KOPT-K1 (cell line): ENCODE results near the gene YPEL5.
"Not testable (repeated sequence)": the region's sequence is repeated elsewhere in the genome, so short reads cannot be mapped to it uniquely, and the experiment has no call there.

ENCODE experiments used
- H3K27ac ChIP-seq: fragments of 200-600 bp; sonication (generic); 2 replicates; pipeline ENCODE4 v1.5.1; 2016; ENCODE audit warnings: antibody characterized with exemption, mild to moderate bottlenecking, low read depth, low read length; ENCODE audit not compliant: poor library complexity, severe bottlenecking
- H3K36me3 ChIP-seq: fragments of 200-600 bp; sonication (generic); 2 replicates; pipeline ENCODE4 v1.5.1; 2017; ENCODE audit warnings: antibody characterized with exemption, mild to moderate bottlenecking, low read length, moderate library complexity; ENCODE audit not compliant: insufficient read depth
- H3K9me3 ChIP-seq: fragments of 200-600 bp; sonication (generic); 2 replicates; pipeline ENCODE4 v1.5.1; 2017; ENCODE audit warnings: antibody characterized with exemption, low read length, mild to moderate bottlenecking; ENCODE audit not compliant: insufficient read depth, poor library complexity, severe bottlenecking

Gene YPEL5

GRCh38 chr2:30146337-30147195, at the start of gene YPEL5:
YPEL5 (plus strand) TSS chr2:30147007; CDS start chr2:30156652, 9,645 bp downstream.
- Histone ChIP-seq H3K36me3 (no peaks in the 10 kb centered on the region), H3K9me3 (no peaks in the 10 kb centered on the region), H3K27ac (peak within 1 kb of the TSS; percentile 65)

- no peak overlapping the region for H3K27ac ChIP-seq
- H3K9me3 ChIP-seq = no peaks in the 10 kb centered on the region
- H3K36me3 ChIP-seq = no peaks in the 10 kb centered on the region
These were observed 48.4 kb upstream of the YPEL5 start for GRCh38 chr2:30098266-30099005.

GRCh38 chr2:30099366-30099765, 47.4 kb upstream of the YPEL5 start:
- not testable (repeated sequence) for H3K27ac ChIP-seq, H3K9me3 ChIP-seq, H3K36me3 ChIP-seq

- not testable (repeated sequence) for H3K36me3 ChIP-seq, H3K9me3 ChIP-seq, H3K27ac ChIP-seq
These were observed 46.1 kb upstream of the YPEL5 start for GRCh38 chr2:30100691-30101090.

GRCh38 chr2:30104307-30104706, 42.5 kb upstream of the YPEL5 start:
- H3K27ac ChIP-seq = no peak overlapping the region
- no peaks in the 10 kb centered on the region for H3K36me3 ChIP-seq
- no peaks in the 10 kb centered on the region for H3K9me3 ChIP-seq

- Histone ChIP-seq H3K9me3 (no peaks in the 10 kb centered on the region), H3K36me3 (no peaks in the 10 kb centered on the region), H3K27ac (no peak overlapping the region)
These were observed 41.3 kb upstream of the YPEL5 start for GRCh38 chr2:30105556-30105955.

- Histone ChIP-seq H3K9me3 (no peaks in the 10 kb centered on the region), H3K36me3 (no peaks in the 10 kb centered on the region), H3K27ac (no peak overlapping the region)
These were observed 40.3 kb upstream of the YPEL5 start for GRCh38 chr2:30106543-30106942.

GRCh38 chr2:30108192-30108591, 38.6 kb upstream of the YPEL5 start:
- no peaks in the 10 kb centered on the region for H3K36me3 ChIP-seq
- H3K27ac ChIP-seq = no peak overlapping the region

GRCh38 chr2:30108851-30109250, 38.0 kb upstream of the YPEL5 start:
- Histone ChIP-seq H3K9me3 (no peaks in the 10 kb centered on the region), H3K36me3 (no peaks in the 10 kb centered on the region), H3K27ac (no peak overlapping the region)

More at GRCh38 chr2:30108192-30108591, 38.6 kb upstream of the YPEL5 start:
- no peaks in the 10 kb centered on the region for H3K9me3 ChIP-seq

GRCh38 chr2:30109856-30110255, 37.0 kb upstream of the YPEL5 start:
- Histone ChIP-seq H3K36me3 (no peaks in the 10 kb centered on the region), H3K27ac (no peak overlapping the region), H3K9me3 (no peaks in the 10 kb centered on the region)

- Histone ChIP-seq H3K36me3 (no peaks in the 10 kb centered on the region), H3K27ac (no peak overlapping the region), H3K9me3 (no peaks in the 10 kb centered on the region)
These were observed 36.0 kb upstream of the YPEL5 start for GRCh38 chr2:30110773-30111172.

- H3K27ac ChIP-seq, H3K36me3 ChIP-seq, H3K9me3 ChIP-seq: not testable (repeated sequence)
These were observed 35.6 kb upstream of the YPEL5 start for GRCh38 chr2:30111186-30111585.

- no peaks in the 10 kb centered on the region for H3K9me3 ChIP-seq
- no peaks in the 10 kb centered on the region for H3K36me3 ChIP-seq
- H3K27ac ChIP-seq = no peak overlapping the region
These were observed 34.2 kb upstream of the YPEL5 start for GRCh38 chr2:30112561-30112960.

- Histone ChIP-seq H3K27ac (no peak overlapping the region), H3K36me3 (no peaks in the 10 kb centered on the region), H3K9me3 (no peaks in the 10 kb centered on the region)
These were observed 33.1 kb upstream of the YPEL5 start for GRCh38 chr2:30113617-30114293.
